Measurements from ENCODE around the gene SEPHS2.
A peak's percentile ranks its signal among the peaks of the same experiment; 100 is the strongest.
"Not testable (repeated sequence)": the region's sequence is repeated elsewhere in the genome, so short reads cannot be mapped to it uniquely, and the experiment has no call there.

SEPHS2 gene

GRCh38 chr16:30398661-30399434, 46.8 kb downstream of the SEPHS2 start:
- DNase-seq (ENCODE audit: low read depth in 2 of 2) = no peak

- DNase-seq (ENCODE audit: low read depth in 2 of 2) = no peak
Measured at GRCh38 chr16:30397776-30398660, 47.7 kb downstream of the SEPHS2 start.

GRCh38 chr16:30397056-30397455, 48.6 kb downstream of the SEPHS2 start:
- DNase-seq (ENCODE audit: low read depth in 2 of 2) = no peak

- DNase-seq (ENCODE audit: low read depth in 2 of 2) = not testable (repeated sequence)
Measured at GRCh38 chr16:30396627-30397026, 49.0 kb downstream of the SEPHS2 start.

- no peak for DNase-seq (ENCODE audit: low read depth in 2 of 2)
Measured at GRCh38 chr16:30395992-30396585, 49.6 kb downstream of the SEPHS2 start.

- peak; percentile 29 to 50 for DNase-seq (ENCODE audit: low read depth in 2 of 2)
Measured at GRCh38 chr16:30395155-30395991, 50.3 kb downstream of the SEPHS2 start, which contains the start of gene ZNF48. Gene ZNF48 (plus strand): TSS chr16:30395420. CDS start chr16:30395795, 375 bp downstream.

GRCh38 chr16:30394592-30395154, 51.0 kb downstream of the SEPHS2 start:
- no peak for DNase-seq (ENCODE audit: low read depth in 2 of 2)

Data from activated CD4-positive, alpha-beta T cell treated with anti-CD3 and anti-CD28 coated beads for 24 hours (primary cell).